H9 (cell line): ENCODE measurements around the gene SLC12A6. TPM values are rescaled to one million over a fixed set of nuclear protein-coding genes. Genes with fewer than 3 reads are reported as not detected.

Source experiments
- DNase-seq: peaks from one replicate; pipeline ENCODE4 v3.0.0-alpha.2; 2017
- H2AFZ ChIP-seq: one replicate; pipeline ENCODE4 v1.6.1; 2013; ENCODE audit warnings: mild to moderate bottlenecking, low read length, control low read depth, moderate library complexity
- H2AK5ac ChIP-seq: 2 replicates; pipeline ENCODE4 v1.6.1; 2013; ENCODE audit warnings: low read length, control low read depth, mixed read lengths; ENCODE audit not compliant: insufficient read length
- H2BK120ac ChIP-seq: one replicate; pipeline ENCODE4 v1.6.1; 2013; ENCODE audit warnings: low read depth, mild to moderate bottlenecking, low read length, control low read depth, inconsistent platforms; ENCODE audit not compliant: poor library complexity, severe bottlenecking
- H2BK12ac ChIP-seq: 2 replicates; pipeline ENCODE4 v1.6.1; 2013; ENCODE audit warnings: low read length, control low read depth, mixed read lengths, low read depth; ENCODE audit not compliant: insufficient read length
- H2BK15ac ChIP-seq: 2 replicates; pipeline ENCODE4 v1.6.1; 2013; ENCODE audit warnings: low read depth, low read length, control low read depth
- H2BK20ac ChIP-seq: one replicate; pipeline ENCODE4 v1.6.1; 2013; ENCODE audit warnings: low read depth, mild to moderate bottlenecking, low read length, control low read depth, inconsistent platforms; ENCODE audit not compliant: poor library complexity, severe bottlenecking
- H2BK5ac ChIP-seq: 2 replicates; pipeline ENCODE4 v1.6.1; 2013; ENCODE audit warnings: low read length, control low read depth, mixed read lengths; ENCODE audit not compliant: insufficient read length
- H3K14ac ChIP-seq: 2 replicates; pipeline ENCODE4 v1.6.1; 2013; ENCODE audit warnings: low read length, control low read depth; ENCODE audit not compliant: insufficient read depth
- H3K18ac ChIP-seq: 2 replicates; pipeline ENCODE4 v1.6.1; 2013; ENCODE audit warnings: low read depth, mild to moderate bottlenecking, mixed read lengths, low read length, control low read depth; ENCODE audit not compliant: insufficient read length
- H3K23ac ChIP-seq: 2 replicates; pipeline ENCODE4 v1.6.1; 2013; ENCODE audit warnings: low read length, control low read depth, mixed read lengths, low read depth; ENCODE audit not compliant: insufficient read length
- H3K23me2 ChIP-seq: 2 replicates; pipeline ENCODE4 v1.6.1; 2013; ENCODE audit warnings: low read depth, mild to moderate bottlenecking, mixed read lengths, low read length, control low read depth; ENCODE audit not compliant: insufficient read length, poor library complexity, severe bottlenecking
- H3K27ac ChIP-seq: 2 replicates; pipeline ENCODE4 v1.5.1; 2013; ENCODE audit warnings: low read length, control low read depth, mixed read lengths, low read depth; ENCODE audit not compliant: insufficient read length
- H3K27me3 ChIP-seq: 2 replicates; pipeline ENCODE4 v1.6.1; 2013; ENCODE audit warnings: low read length, control low read depth, inconsistent platforms; ENCODE audit not compliant: insufficient read depth
- H3K4ac ChIP-seq: 2 replicates; pipeline ENCODE4 v1.6.1; 2013; ENCODE audit warnings: low read depth, mild to moderate bottlenecking, control low read depth, inconsistent platforms, low read length, moderate library complexity
- H3K4me1 ChIP-seq: 2 replicates; pipeline ENCODE4 v1.6.1; 2013; ENCODE audit warnings: low read length, control low read depth, inconsistent platforms; ENCODE audit not compliant: insufficient read depth
- H3K4me2 ChIP-seq: 2 replicates; pipeline ENCODE4 v1.6.1; 2013; ENCODE audit warnings: low read length, control low read depth, mixed read lengths; ENCODE audit not compliant: insufficient read length, insufficient read depth
- H3K56ac ChIP-seq: 2 replicates; pipeline ENCODE4 v1.6.1; 2013; ENCODE audit warnings: low read depth, mild to moderate bottlenecking, mixed read lengths, low read length, control low read depth; ENCODE audit not compliant: insufficient read length
- H3K79me1 ChIP-seq: 2 replicates; pipeline ENCODE4 v1.6.1; 2013; ENCODE audit warnings: low read depth, mild to moderate bottlenecking, moderate library complexity, low read length, control low read depth, inconsistent platforms; ENCODE audit not compliant: insufficient read depth, poor library complexity, severe bottlenecking
- H3K79me2 ChIP-seq: 2 replicates; pipeline ENCODE4 v1.6.1; 2013; ENCODE audit warnings: low read length, control low read depth, inconsistent platforms; ENCODE audit not compliant: insufficient read depth
- H3K9ac ChIP-seq: 2 replicates; pipeline ENCODE4 v1.6.1; 2013; ENCODE audit warnings: low read length, control low read depth, mixed read lengths; ENCODE audit not compliant: insufficient read length; ENCODE audit errors: extremely low read depth
- H3K9me3 ChIP-seq: one replicate; pipeline ENCODE4 v1.6.1; 2013; ENCODE audit warnings: low read depth, low read length, inconsistent platforms; ENCODE audit not compliant: control insufficient read depth
- H3T11ph ChIP-seq: one replicate; pipeline ENCODE4 v1.6.1; 2013; ENCODE audit warnings: mild to moderate bottlenecking, low read length, control low read depth, inconsistent platforms
- H4K20me1 ChIP-seq: one replicate; pipeline ENCODE4 v1.6.1; 2013; ENCODE audit not compliant: control insufficient read depth, insufficient read length, insufficient read depth
- H4K5ac ChIP-seq: 2 replicates; pipeline ENCODE4 v1.6.1; 2013; ENCODE audit warnings: low read depth, mild to moderate bottlenecking, mixed read lengths, low read length, control low read depth; ENCODE audit not compliant: insufficient read length
- H4K8ac ChIP-seq: replicated peaks from 2 replicates; pipeline ENCODE4 v1.6.1; 2013; ENCODE audit warnings: low read length, control low read depth, mixed read lengths, low read depth; ENCODE audit not compliant: insufficient read length
- H4K91ac ChIP-seq: 2 replicates; pipeline ENCODE4 v1.6.1; 2013; ENCODE audit warnings: low read depth, mild to moderate bottlenecking, moderate library complexity, mixed read lengths, low read length, control low read depth; ENCODE audit not compliant: insufficient read length
- H3K27ac Mint-ChIP-seq, 3 experiments: 2 replicates in 2 of 3; 3 replicates in 1 of 3; pipeline ENCODE4 v1.8.0; 2020 to 2021; ENCODE audit warnings: mixed read lengths in 3 of 3, mild to moderate bottlenecking in 1 of 3, moderate library complexity in 1 of 3
- H3K27me3 Mint-ChIP-seq: 2 replicates; pipeline ENCODE4 v1.8.0; 2021; ENCODE audit warnings: low read depth, mild to moderate bottlenecking, moderate library complexity, mixed read lengths
- H3K36me3 Mint-ChIP-seq, 3 experiments: 2 replicates in 2 of 3; 3 replicates in 1 of 3; pipeline ENCODE4 v1.8.0; 2020 to 2021; ENCODE audit warnings: low read depth in 3 of 3, mixed read lengths in 3 of 3; ENCODE audit not compliant: insufficient read depth in 1 of 3
- H3K4me1 Mint-ChIP-seq, 2 experiments: 2 replicates each; pipeline ENCODE4 v1.8.0; 2020; ENCODE audit warnings: mixed read lengths in 2 of 2
- H3K4me3 Mint-ChIP-seq, 2 experiments: 2 replicates in 1 of 2; 3 replicates in 1 of 2; pipeline ENCODE4 v1.8.0; 2020 to 2021; ENCODE audit warnings: mild to moderate bottlenecking in 2 of 2, mixed read lengths in 2 of 2, moderate library complexity in 1 of 2
- H3K9me3 Mint-ChIP-seq, 2 experiments: 2 replicates in 1 of 2; 3 replicates in 1 of 2; pipeline ENCODE4 v1.8.0; 2020; ENCODE audit warnings: mild to moderate bottlenecking in 2 of 2, mixed read lengths in 2 of 2, moderate library complexity in 1 of 2
- WGBS: extraction: QIAGEN DNeasy Blood & Tissue Kit; methylation state at CpG from one replicate; pipeline ENCODE4 v1.1.7; 2013; ENCODE audit warnings: missing lambda C conversion rate, low lambda C conversion rate, mixed read lengths; ENCODE audit not compliant: insufficient read length; ENCODE audit errors: extremely low coverage; 5-methylcytosine and 5-hydroxymethylcytosine counted together
- total RNA-seq: library from RNA; stranded (reverse); gene quantifications from 2 replicates; pipeline ENCODE4 v1.2.1, GENCODE V29; 2021
- TF ChIP-seq, protein P1 (sequence below): fragments of 200-600 bp; sonication (generic); conservative IDR thresholded peaks from 3 replicates; pipeline ENCODE4 v1.8.0; 2021; ENCODE audit warnings: antibody characterized with exemption, mild to moderate bottlenecking

The SLC12A6 gene
- total RNA-seq, 1 experiment from 2014 or later = 11.1 TPM

DNA sequence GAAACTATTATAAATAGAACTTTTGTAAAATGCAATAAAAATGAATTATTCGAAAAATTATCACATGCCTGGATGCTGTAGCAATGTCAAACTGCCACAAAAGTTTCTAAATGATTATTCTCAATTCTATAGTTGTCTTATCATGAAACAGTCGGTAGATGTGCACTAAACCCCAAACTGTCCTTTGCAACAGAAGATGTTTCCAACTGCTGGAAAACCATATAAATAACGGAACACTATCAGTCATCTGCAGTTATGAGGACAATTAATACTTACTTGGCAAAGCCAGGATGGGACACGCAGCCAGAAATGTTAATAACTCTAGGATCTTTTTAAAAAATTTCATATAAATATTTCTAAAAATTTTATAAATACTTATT is 95.3 kb downstream of the SLC12A6 start:
- Histone ChIP-seq H3K79me1 (no peaks in the 10 kb centered on the region), H3K27ac (no peak overlapping the region), H3K56ac (no peak overlapping the region), H3K9me3 (no peaks in the 10 kb centered on the region), H4K91ac (no peak overlapping the region), H3T11ph (no peak overlapping the region), H2BK20ac (no peak overlapping the region), H2BK120ac (no peak overlapping the region), H3K4ac (no peak overlapping the region), H4K20me1 (no peaks in the 10 kb centered on the region), H2BK12ac (no peak overlapping the region), H3K14ac (no peak overlapping the region), H3K23ac (no peak overlapping the region), H3K9ac (no peak overlapping the region), H2BK15ac (no peak overlapping the region), H2AFZ (no peak overlapping the region), H4K5ac (no peak overlapping the region), H4K8ac (no peak overlapping the region), H3K4me1 (peaks cover 3% of the 10 kb centered on the region; the same call in 1 of the 2 replicates), H3K27me3 (no peaks in the 10 kb centered on the region), H2BK5ac (no peak overlapping the region), H3K18ac (no peak overlapping the region), H3K4me2 (no peak overlapping the region), H2AK5ac (no peak overlapping the region), H3K79me2 (no peaks in the 10 kb centered on the region), H3K23me2 (no peaks in the 10 kb centered on the region)
- Mint-ChIP-seq H3K27me3 (no peaks in the 10 kb centered on the region), H3K4me3 (no peak overlapping the region), H3K27ac (no peak overlapping the region), H3K36me3 (peaks cover 0 to 2% (median 0%) of the 10 kb centered on the region in 3 experiments; a peak in 2 of 7 replicates), H3K9me3 (no peaks in the 10 kb centered on the region), H3K4me1 (peaks cover 10 to 16% of the 10 kb centered on the region in 2 experiments)
- DNase-seq = no peak
- TF ChIP-seq, protein P1, sequence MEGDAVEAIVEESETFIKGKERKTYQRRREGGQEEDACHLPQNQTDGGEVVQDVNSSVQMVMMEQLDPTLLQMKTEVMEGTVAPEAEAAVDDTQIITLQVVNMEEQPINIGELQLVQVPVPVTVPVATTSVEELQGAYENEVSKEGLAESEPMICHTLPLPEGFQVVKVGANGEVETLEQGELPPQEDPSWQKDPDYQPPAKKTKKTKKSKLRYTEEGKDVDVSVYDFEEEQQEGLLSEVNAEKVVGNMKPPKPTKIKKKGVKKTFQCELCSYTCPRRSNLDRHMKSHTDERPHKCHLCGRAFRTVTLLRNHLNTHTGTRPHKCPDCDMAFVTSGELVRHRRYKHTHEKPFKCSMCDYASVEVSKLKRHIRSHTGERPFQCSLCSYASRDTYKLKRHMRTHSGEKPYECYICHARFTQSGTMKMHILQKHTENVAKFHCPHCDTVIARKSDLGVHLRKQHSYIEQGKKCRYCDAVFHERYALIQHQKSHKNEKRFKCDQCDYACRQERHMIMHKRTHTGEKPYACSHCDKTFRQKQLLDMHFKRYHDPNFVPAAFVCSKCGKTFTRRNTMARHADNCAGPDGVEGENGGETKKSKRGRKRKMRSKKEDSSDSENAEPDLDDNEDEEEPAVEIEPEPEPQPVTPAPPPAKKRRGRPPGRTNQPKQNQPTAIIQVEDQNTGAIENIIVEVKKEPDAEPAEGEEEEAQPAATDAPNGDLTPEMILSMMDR = no peak
- no CpG with 5 or more reads among the region's 4 CpGs for WGBS
